ENCODE results near the gene TMEM255B.

- TF ChIP-seq POLR2AphosphoS5 (IDR thresholded peaks at IDR 0.05) (no peak), POLR2A (IDR thresholded peaks at IDR 0.05) (no peak)
- TF ChIP-seq, protein P1, sequence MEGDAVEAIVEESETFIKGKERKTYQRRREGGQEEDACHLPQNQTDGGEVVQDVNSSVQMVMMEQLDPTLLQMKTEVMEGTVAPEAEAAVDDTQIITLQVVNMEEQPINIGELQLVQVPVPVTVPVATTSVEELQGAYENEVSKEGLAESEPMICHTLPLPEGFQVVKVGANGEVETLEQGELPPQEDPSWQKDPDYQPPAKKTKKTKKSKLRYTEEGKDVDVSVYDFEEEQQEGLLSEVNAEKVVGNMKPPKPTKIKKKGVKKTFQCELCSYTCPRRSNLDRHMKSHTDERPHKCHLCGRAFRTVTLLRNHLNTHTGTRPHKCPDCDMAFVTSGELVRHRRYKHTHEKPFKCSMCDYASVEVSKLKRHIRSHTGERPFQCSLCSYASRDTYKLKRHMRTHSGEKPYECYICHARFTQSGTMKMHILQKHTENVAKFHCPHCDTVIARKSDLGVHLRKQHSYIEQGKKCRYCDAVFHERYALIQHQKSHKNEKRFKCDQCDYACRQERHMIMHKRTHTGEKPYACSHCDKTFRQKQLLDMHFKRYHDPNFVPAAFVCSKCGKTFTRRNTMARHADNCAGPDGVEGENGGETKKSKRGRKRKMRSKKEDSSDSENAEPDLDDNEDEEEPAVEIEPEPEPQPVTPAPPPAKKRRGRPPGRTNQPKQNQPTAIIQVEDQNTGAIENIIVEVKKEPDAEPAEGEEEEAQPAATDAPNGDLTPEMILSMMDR (IDR thresholded peaks at IDR 0.05), result no peak
Observed at GRCh38 chr13:113739527-113740285, 19.3 kb upstream of the TMEM255B start.

Data from prostate gland (tissue), 2 donors.